HL-60/S4 (cell line): ENCODE measurements around the gene MYO9A.

Experiments
- in situ Hi-C: fragments of 300-500 bp; cut with MboI; formaldehyde crosslinking; loops from 2 replicates; pipeline ENCODE4 v1.14.3; 2022; ENCODE audit warnings: low sequenced_read_pairs

MYO9A gene

DNA sequence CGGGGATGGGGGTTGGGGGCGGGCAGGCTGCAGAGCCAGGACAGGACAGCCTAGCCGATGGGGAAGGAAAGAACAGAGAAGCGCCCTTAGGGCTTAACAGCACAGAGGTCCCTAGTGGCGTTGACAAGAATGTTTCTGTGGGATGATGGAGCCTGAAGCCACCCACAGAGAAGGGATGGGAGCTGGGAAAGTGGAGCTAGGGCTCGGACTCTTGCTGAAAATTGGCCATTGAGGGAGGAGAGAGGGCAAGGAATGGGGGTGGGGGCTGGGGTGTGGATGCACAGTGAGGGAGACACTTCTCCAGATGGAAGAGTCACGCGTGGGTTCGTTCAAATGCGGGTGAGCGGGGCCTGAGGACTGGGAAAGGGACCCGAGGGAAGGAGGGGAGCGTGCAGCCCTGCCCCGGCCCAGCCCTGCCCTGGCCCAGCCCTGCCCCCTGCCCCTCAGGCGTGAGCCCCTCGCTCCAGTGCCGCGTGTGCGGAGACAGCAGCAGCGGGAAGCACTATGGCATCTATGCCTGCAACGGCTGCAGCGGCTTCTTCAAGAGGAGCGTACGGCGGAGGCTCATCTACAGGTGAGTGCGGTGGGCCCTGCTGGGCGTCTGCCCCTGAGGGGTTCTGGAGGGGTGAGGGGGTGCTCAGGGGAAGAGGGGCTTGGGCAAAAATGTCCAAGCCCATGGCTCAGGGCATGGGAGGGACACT lies 306.8 kb downstream of the MYO9A start:
- in situ Hi-C loops, result no loop called here

DNA sequence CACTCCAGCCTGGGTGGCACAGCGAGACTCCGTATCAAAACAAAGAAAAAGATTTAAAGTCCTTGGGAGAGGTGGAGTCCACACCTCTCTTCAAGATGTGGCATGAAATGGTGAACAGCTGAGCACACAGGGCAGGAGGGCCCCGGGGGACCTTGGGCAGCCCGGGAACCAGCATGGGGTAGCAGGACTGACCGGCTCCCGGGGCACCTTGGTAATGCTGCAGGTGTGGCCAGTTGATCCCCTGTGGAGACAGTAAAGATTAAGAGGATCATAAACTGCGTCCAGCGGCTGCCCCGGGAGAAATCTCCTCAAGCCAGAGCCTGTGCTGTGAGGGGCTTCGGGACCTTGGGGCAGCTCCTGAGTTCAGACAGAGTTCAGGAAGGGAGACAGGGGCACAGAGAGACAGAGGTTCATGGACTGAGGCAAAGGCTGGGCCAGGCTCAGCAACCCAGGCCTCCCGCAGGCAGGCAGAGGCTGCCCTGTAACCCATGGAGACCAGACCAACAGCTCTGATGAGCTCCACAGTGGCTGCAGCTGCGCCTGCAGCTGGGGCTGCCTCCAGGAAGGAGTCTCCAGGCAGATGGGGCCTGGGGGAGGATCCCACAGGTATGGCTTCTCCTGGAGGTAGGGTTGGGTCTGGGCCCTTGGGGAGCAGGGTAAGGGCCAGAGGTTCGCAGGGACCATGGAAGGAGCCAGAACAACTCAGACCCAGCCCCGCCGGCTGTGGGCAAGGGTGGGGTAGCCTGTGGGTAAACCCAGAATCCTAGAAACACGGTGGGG lies 307.5 kb downstream of the MYO9A start, which contains the start of gene NR2E3:
Gene NR2E3, plus strand, starts transcription at position 299 of the 780 bp plus-strand sequence. Its CDS starts 190 bp downstream, at position 489.
- in situ Hi-C loops, result no loop called here

DNA sequence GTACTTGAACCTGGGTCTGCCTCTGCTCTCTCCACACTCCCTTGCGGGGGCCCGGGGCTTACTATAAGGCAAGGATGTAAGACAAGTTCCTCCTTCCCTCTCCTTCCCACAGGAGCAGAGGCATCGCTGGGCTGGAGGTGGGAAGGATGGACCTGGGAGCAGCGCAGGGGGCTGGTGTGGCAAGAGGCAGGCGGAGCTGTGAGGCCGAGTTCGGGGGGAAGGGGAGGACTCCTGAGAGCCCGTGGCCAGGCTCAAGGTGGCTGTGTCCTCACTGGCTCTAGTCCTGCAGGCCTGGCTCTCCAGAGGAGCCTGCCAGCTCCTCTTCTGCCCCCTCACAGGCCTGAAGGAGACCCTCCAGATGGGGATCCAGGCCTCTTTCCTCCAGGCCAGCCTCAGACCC lies 308.6 kb downstream of the MYO9A start:
- in situ Hi-C loops, result no loop called here

DNA sequence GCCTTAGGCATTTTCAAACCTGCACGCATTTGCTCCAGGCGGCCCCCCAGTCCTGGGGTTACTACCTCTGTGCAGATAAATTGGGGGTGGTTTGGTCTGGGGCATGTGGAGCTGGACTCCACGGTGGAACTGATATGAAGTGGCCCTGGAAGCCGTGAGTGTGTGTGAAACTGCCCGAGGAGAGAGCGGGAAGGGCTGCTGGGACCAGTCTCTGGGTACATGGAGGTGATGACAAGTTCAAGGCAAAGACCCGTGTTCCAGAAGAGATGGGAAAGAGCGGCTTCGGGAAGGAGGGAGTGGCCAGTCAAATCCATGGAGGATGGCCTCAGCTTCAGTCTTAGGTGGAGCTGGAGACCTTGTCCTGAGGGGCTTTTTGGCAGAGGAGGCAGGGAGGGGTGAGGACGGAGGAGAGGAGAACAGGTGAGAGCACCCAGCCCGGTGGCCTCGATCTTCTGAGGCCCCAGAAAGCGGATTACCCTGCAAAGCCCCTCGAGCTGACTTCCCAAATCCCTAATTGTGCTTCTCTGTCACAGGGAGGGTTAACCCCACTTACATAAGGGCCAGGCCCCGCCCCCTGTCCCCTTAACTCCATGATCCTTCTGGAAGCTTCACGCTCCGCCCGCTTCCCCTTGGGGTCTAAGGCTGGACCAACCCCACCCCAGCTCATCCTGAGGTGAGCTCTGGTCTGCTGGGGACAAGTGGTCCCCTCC lies 309.5 kb downstream of the MYO9A start:
- in situ Hi-C loops, result no loop called here

DNA sequence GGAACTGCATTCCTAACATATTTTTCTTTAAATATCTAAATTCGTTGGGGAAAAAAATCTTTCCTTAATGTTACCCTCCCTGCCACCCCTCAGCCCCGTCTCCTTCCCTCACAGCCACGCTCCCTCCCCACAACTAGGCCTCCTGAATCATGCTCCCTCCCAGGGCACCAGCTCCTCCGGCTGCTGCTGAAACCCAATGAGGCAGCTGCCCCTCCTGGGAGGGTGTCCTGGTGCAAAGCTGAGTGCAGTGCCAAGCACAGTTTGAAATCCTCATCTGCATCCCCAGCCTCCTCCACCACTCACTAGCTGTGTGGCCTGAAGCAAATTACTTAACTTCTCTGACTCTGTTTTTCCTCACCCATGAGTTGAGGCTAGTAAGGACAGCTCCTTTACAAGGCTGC lies 310.3 kb downstream of the MYO9A start:
- in situ Hi-C loops, result no loop called here

DNA sequence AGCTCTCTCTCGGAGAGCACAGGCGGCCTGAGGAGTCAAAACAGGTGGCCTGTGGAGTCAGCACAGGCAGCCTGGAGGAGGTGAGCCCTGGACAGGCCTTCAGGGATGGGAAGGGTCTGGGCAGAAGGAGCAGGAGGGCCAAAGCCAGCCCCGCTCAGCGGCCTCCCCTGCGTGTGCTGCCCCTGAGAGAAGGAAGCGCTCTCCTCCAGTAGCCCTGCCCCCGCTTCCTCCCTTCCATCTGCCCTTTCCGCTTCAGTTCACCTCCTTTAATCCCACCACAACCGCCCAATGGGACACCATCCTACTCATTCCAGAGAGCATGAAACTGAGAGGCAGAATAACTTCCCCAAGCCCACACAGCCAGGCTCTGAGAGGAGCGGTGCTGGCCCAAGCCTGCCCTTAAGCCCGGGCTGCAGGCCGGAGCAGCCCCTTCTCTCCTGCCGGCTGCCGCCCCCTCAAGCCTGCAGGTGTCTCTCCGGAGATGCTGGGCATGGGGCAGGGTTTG lies 310.8 kb downstream of the MYO9A start:
- in situ Hi-C loops, result no loop called here

DNA sequence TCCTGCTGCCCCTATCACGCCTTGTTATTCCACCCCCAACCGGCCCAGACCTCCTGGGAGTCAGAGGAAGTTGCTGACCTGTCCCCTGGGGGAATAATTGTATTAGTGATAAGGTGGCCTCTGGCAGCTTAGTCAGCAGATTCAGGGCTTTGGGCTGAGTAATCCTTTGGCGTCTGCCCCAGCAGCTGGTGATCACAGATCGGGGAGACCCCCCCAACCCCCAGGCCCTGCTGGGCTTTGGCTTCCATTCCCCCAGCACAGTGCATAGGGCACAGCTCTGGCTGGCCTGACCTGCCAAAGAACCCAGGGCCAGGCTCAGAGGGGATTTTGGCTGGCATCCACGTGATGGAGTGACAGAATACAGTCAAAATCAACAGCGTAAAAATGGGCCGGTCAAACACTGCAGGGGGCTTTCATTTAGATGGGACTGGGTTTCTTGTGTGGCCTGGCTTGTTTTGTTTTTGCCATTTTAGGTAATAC lies 311.5 kb downstream of the MYO9A start:
- in situ Hi-C loops, result no loop called here

DNA sequence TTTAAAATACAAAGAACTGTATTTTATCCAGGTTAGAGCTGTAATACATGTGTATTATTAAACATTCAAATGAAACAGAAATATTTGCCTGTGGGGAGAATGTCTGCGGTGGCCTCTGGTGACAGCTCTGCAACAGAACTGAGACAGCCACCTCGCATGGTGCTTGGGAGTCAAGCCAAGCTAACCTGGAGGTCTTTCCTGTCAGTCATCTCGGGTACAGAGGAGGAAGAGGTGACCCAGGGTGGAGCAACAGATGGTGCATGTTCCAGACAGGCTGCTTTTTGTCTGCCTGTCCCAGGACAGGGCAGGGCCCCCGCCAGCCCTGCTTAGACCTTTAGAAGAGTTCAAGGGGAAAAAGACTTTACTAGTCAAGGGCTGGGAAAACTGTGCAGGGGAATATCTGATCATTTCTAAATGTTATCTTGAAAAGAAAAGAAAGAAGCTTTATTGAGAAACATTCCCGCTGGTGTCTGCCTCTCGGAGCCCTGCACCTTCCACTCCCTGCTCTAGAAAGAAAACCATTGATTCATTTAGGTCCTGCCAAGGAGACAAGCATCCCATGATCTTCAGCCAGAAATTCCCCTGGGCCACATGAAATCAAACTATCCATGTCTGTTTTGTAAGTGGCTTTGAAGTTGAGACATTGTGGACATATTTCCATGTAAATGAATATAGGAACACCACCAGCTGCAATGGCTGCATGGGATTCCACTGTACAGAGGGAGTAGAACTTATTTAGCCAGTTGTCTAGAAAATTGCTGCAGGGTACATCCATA lies 313.1 kb downstream of the MYO9A start:
- in situ Hi-C loops, result no loop called here

DNA sequence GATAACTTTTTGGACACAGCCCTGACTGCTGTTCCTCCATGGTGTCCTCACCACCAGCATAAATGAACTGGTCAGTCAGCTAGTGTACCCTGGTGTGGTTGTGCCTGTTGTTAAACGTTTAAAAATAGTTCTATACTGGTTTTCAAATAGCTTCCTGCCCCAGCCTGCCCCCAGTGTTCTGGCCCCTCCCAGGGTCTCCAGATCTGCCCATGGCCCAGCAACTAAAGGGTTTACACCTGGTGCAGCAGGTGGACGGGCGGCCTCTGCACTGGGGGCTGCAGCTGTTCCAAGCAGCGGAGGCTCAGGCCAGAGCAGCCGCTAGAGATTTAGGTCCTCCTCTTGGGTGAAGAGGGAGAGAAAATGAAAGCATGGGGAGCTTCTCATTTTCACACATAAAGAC lies 313.7 kb downstream of the MYO9A start:
- in situ Hi-C loops, result no loop called here

DNA sequence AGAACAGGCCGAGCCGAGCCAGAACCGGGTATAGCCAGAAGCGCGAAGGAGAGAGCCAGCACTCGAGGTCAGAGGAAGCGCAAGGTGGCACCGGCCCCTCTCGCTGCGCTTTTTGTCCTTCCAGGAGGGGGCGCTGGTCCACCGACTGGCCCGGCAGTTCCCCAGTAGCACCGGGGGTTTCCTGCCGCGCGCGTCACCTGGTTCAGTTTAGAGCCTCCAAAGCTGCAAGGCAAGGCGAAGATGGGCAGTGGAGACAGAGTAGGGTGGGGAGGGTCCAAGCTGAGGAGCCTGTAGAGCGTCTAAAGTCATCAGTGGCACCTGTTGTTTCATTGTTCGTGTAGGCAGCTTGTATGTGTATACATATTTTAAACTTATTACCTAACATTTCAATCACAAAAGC lies 315.2 kb downstream of the MYO9A start:
- in situ Hi-C loops, result no loop called here

DNA sequence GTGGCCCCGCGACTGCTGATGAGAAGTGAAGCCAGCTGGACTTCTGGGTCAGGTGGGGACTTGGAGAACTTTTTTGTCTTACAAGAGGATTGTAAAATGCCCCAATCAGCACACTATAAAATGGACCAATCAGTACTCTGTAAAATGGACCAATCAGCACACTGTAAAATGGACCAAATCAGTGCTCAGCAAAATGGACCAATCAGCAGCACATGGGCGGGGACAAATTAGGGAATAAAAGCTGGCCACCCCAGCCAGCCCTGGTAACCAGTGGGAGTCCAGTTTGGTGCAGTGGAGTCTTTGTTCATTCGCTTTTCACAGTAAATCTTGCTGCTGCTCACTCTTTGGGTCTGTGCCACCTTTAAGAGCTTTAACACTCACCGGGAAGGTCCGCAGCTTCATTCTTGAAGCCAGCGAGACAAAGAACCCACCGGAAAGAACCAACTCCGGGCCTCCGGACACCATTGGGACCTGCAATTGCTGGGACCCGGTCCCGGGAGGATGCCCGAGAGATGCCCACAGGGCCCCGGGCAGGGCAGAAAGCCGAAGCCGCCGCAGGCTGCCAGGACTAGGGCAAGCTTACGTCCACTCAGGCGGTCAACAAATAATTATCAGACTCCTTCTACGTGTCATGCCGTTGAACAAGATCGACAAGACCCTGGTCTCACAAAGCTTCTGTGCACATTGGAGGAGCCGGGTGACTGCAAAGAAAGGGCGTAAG lies 315.9 kb downstream of the MYO9A start:
- in situ Hi-C loops, result no loop called here

DNA sequence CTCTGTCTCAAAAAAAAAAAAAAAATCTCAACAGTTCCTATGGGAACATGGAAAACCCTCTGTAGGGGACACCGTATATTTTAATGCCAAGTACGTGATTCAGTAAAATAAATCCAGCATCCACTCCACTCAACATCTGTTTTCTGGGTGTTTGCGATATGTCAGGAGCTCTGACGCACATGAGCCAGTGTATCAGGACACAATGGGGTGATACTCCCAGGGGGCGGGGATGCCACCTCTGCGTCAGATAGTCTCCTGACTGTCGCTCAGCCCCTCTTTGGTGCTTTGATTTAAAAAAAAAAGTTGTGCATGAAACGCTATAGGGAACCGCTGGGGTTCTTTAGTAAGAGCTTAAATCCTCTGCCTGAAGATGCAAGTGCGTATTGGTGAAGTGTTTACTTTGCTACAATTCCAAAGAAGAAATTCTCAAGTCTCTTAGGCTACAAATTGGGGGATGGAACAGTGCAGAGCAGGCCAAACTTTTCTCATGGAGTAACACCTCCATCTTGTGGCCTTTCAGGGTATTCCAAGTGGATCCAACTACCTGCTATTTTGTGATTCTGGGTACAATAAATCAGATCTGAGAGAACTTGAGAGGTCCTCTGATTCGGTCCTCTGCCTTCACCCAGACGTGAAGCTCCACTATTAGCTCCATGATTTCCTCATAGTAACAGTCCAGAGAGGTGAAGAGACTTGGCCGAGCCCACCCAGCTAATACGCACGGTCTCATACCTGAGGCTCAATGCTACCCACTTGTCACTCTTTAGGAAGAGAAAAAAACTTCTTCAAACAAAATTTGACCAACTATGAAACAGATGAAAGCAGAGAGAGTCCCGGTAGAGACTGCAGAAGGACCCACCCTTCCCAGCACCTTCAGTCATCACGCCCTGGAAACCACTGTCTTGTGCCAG lies 316.9 kb downstream of the MYO9A start:
- in situ Hi-C loops, result no loop called here

DNA sequence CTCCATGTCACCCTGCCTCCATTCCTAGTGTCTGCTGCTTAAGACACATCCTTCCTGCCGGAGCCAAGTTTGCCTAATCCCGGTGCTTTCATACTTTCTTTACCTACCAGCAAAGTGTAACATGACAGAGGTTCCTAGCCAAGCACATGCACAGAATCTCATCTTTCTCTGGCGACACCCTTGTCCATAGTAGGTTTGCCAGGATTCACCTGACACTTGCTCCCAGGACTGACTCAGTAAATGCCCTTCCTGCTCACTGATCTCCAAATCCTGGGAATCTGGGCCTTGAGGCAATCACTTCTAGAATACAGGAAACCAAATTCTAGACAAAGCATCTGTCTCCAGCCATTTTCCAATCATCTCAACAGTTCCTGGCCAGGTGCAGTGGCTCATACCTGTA lies 317.8 kb downstream of the MYO9A start:
- in situ Hi-C loops, result no loop called here

DNA sequence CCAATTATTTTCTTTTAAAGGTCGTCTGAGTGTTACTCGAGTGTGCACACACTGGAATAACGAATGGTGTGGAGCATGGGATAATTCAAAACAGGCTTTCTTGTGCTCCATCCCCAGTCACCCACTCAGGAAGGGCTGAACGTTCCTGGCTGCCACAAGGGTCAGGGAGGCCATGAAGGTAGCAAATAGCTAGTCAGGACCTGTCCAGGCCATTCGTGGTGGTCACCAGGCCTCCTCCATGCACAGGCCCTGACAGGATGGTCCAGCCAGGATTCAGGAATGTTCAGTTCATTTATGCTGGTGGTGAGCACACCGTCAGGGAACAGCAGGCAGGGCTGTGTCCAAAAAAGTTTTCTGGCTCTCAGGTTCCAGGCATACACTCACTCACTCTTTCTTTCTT lies 319.3 kb downstream of the MYO9A start:
- in situ Hi-C loops, result no loop called here

DNA sequence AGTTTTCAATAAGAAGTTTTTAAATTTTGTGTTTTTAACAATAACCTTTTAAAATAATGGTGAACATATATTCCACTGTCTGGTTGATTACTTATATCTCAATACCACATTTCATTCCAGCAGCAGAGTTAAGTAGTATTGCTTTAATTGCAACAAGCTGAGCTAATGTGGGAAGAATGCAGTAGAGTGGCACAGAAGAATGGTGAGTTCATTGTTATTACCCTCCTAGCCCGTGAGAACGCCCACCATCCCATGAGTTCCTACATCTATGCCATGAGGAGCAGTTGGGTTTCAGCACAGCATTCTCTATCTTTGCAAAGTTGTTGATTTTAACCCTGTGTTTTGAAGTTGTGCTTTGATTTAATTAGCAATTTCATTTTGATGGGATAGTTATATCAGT lies 325.4 kb downstream of the MYO9A start:
- in situ Hi-C loops, result no loop called here

DNA sequence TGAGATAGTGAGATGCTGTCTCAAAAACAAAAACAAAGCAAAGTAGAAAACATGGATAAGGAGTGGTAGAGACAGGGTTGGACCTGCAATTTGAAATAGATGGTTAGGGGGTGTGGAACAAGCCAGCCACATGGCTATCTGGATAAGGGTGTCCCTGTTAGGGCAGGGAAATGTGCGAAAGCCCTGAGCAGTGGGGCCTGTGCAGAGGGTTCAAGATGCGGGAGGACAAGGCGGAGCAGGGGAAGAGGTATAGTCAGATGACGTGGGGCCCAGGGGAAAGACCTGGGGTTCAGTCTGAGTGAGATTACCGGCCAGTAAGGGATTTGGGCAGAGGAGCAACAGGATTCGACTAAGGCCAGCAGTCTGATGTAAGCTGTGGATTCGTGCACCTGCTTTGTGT lies 326.0 kb downstream of the MYO9A start:
- in situ Hi-C loops, result no loop called here

DNA sequence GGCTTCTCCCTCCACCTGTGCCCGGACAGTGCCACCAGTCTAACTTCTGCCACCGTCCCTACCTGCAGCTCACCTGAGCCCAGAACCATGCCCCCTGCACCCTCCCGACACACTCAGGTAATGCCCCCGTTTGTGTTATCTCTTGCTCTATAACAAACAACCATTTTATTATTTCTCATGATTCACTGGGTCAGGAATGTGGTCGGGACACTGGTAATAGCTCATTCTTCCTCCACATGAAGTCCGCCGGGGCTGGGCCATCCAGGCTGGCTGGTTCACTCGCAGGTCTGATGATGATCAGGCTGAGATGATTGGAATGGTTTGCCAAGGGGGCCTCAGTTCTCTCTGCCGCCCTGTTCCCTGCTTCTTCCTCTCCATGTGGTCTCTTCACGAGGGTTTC lies 327.9 kb downstream of the MYO9A start:
- in situ Hi-C loops, result no loop called here

DNA sequence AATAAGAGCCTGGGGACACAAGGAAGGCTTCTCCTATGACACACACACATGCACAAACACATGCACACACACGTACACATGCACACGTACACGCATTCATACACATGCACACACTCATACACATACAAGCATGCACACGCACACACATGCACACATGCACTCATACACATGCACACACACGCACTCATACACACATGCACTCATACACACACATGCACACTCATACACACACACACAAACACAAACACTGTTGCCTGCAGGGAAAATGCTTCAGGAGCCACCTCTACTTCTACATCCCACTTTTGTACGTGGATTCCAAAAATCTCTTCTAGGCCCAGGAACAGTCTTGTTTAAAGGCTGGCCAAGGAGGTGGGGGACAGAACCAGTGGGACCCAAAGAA lies 328.3 kb downstream of the MYO9A start:
- in situ Hi-C loops, result no loop called here
